GM21619 (cell line): ENCODE measurements around the gene IKZF1.

ENCODE experiments used
- ATAC-seq: cut with Tn5 transposase; IDR thresholded peaks from one replicate; pipeline ENCODE4 v1.9.1; 2021; ENCODE audit not compliant: unreplicated experiment

Gene IKZF1

GRCh38 chr7:50404392-50404791 lies 99.9 kb downstream of the IKZF1 start:
- no peak for ATAC-seq

GRCh38 chr7:50405221-50405620 lies 100.7 kb downstream of the IKZF1 start:
- ATAC-seq = no peak

GRCh38 chr7:50406935-50407334 lies 102.4 kb downstream of the IKZF1 start:
- ATAC-seq = no peak

GRCh38 chr7:50409856-50410745 lies 105.6 kb downstream of the IKZF1 start:
- ATAC-seq = peak; percentile 52

- no peak for ATAC-seq
Observed at GRCh38 chr7:50411332-50411731, 106.8 kb downstream of the IKZF1 start.

- ATAC-seq = no peak
Observed at GRCh38 chr7:50412973-50413372, 108.5 kb downstream of the IKZF1 start.

- no peak for ATAC-seq
Observed at GRCh38 chr7:50413561-50413960, 109.0 kb downstream of the IKZF1 start.

- no peak for ATAC-seq
Observed at GRCh38 chr7:50415844-50416364, 111.4 kb downstream of the IKZF1 start.

GRCh38 chr7:50416527-50417182 lies 112.1 kb downstream of the IKZF1 start:
- peak; percentile 76 for ATAC-seq

GRCh38 chr7:50418086-50418515 lies 113.6 kb downstream of the IKZF1 start:
- ATAC-seq = peak; percentile 91

GRCh38 chr7:50418526-50419290 lies 114.2 kb downstream of the IKZF1 start:
- ATAC-seq = no peak

- no peak for ATAC-seq
Observed at GRCh38 chr7:50421043-50421442, 116.5 kb downstream of the IKZF1 start.

GRCh38 chr7:50422858-50423257 lies 118.3 kb downstream of the IKZF1 start:
- no peak for ATAC-seq

- ATAC-seq = no peak
Observed at GRCh38 chr7:50423860-50424259, 119.3 kb downstream of the IKZF1 start.

GRCh38 chr7:50425318-50425717 lies 120.8 kb downstream of the IKZF1 start:
- no peak for ATAC-seq

- ATAC-seq = no peak
Observed at GRCh38 chr7:50426280-50427045, 121.9 kb downstream of the IKZF1 start.

GRCh38 chr7:50427518-50427917 lies 123.0 kb downstream of the IKZF1 start:
- no peak for ATAC-seq

GRCh38 chr7:50428911-50429310 lies 124.4 kb downstream of the IKZF1 start:
- ATAC-seq = no peak

GRCh38 chr7:50431316-50431715 lies 126.8 kb downstream of the IKZF1 start:
- no peak for ATAC-seq

- no peak for ATAC-seq
Observed at GRCh38 chr7:50431722-50432305, 127.3 kb downstream of the IKZF1 start.
